Fibroblast of lung (primary cell): ENCODE data around the gene CCDC93.

Experiments used
- EZH2 ChIP-seq: IDR thresholded peaks from 2 replicates; pipeline ENCODE4 v1.5.1; 2012; ENCODE audit warnings: low read length, control low read depth, mild to moderate bottlenecking; ENCODE audit errors: missing control alignments
- TF ChIP-seq, protein P1 (sequence below), 2 donors: IDR thresholded peaks in 1 of 2; conservative IDR thresholded peaks in 1 of 2; 1 replicate in 1 of 2; 2 replicates in 1 of 2; pipeline ENCODE4 v1.5.1; 2011 to 2012; ENCODE audit warnings: low read length in 2 of 2, control low read depth in 1 of 2, inconsistent platforms in 1 of 2, low read depth in 1 of 2, mild to moderate bottlenecking in 1 of 2

DNA sequence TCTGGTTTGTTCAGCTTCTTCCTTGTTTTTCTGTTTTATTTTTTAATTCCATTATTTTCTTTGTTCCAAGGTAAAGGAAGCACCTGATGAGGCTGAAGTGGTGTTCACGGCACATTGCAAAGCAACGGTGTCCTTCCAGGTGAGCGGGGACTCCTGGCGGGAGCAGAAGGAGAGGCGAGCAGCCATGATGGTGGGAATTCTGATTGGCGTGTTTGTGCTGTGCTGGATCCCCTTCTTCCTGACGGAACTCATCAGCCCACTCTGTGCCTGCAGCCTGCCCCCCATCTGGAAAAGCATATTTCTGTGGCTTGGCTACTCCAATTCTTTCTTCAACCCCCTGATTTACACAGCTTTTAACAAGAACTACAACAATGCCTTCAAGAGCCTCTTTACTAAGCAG lies 110.9 kb downstream of the CCDC93 start:
- TF ChIP-seq, protein P1, sequence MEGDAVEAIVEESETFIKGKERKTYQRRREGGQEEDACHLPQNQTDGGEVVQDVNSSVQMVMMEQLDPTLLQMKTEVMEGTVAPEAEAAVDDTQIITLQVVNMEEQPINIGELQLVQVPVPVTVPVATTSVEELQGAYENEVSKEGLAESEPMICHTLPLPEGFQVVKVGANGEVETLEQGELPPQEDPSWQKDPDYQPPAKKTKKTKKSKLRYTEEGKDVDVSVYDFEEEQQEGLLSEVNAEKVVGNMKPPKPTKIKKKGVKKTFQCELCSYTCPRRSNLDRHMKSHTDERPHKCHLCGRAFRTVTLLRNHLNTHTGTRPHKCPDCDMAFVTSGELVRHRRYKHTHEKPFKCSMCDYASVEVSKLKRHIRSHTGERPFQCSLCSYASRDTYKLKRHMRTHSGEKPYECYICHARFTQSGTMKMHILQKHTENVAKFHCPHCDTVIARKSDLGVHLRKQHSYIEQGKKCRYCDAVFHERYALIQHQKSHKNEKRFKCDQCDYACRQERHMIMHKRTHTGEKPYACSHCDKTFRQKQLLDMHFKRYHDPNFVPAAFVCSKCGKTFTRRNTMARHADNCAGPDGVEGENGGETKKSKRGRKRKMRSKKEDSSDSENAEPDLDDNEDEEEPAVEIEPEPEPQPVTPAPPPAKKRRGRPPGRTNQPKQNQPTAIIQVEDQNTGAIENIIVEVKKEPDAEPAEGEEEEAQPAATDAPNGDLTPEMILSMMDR (conservative IDR thresholded peaks at IDR 0.05 in 1 of 2, IDR thresholded peaks at IDR 0.05 in 1 of 2; ENCODE audit: low read depth in 1 of 2, low read length in 2 of 2), result no peak
- TF ChIP-seq EZH2, result no peak
